HepG2 (cell line): ENCODE results near the gene HECTD4. TPM values are rescaled to one million over a fixed set of nuclear protein-coding genes. Genes with fewer than 3 reads are reported as not detected.
"Not testable (repeated sequence)": the region's sequence is repeated elsewhere in the genome, so short reads cannot be mapped to it uniquely, and the experiment has no call there.

Source experiments
- ATAC-seq: fragments of 200-7000 bp; cut with Tn5 transposase; 3 replicates; pipeline ENCODE4 v1.9.1; 2020; ENCODE audit warnings: mild to moderate bottlenecking, moderate library complexity
- BruUV-seq: library from RNA; stranded (reverse); fragments of 400-500 nt; replicated peaks from 2 replicates; lab custom pipeline; 2021; lab: Mats Ljungman, UMichigan
- CTCF ChIA-PET: fragments of 300-600 bp; formaldehyde crosslinking; extraction: SDS; loops from one replicate; lab custom pipeline; 2021; ENCODE audit warnings: low total read pairs, inconsistent platforms, low intra/inter-chr PET ratio; lab: Yijun Ruan, JAX
- POLR2A ChIA-PET: fragments of 350-600 bp; sonication (Branson Sonifier 250); formaldehyde crosslinking; loops from one replicate; lab custom pipeline; 2020; ENCODE audit warnings: antibody characterized with exemption, inconsistent platforms; lab: Yijun Ruan, JAX
- DNase-seq: peaks from one replicate; pipeline ENCODE4 v3.0.0-alpha.2; 2015; ENCODE audit warnings: low spot score
- FAIRE-seq: peaks from 3 replicates; lab custom pipeline; 2011; peaks lifted over from hg19 to GRCh38; lab: Jason Lieb, UNC
- H2AFZ ChIP-seq: one replicate; pipeline ENCODE4 v1.6.1; 2011; ENCODE audit warnings: low read length, inconsistent platforms
- H3K27ac ChIP-seq: fragments of 300-600 bp; 3 replicates; pipeline ENCODE4 v1.8.0; 2011; ENCODE audit warnings: mixed run types, mild to moderate bottlenecking, mixed read lengths, low read length, inconsistent platforms; ENCODE audit not compliant: insufficient read depth; ENCODE audit errors: extremely low read length
- H3K27me3 ChIP-seq, 2 experiments: fragments of 200-600 bp in 1 of 2; 2 replicates in 1 of 2; 3 replicates in 1 of 2; pipeline versions ENCODE4 v1.6.0 to v1.8.0; 2011; ENCODE audit warnings: low read length in 2 of 2, mild to moderate bottlenecking in 2 of 2, moderate library complexity in 2 of 2, inconsistent platforms in 1 of 2; ENCODE audit not compliant: insufficient read depth in 2 of 2, control insufficient read depth in 1 of 2
- H3K36me3 ChIP-seq, 2 experiments: fragments of 200-600 bp in 1 of 2; replicated peaks in 1 of 2; 2 replicates in 1 of 2; 3 replicates in 1 of 2; pipeline versions ENCODE4 v1.5.1 to v1.8.0; 2011; ENCODE audit warnings: low read length in 2 of 2, inconsistent platforms in 1 of 2; ENCODE audit not compliant: insufficient read depth in 2 of 2, control insufficient read depth in 1 of 2
- H3K4me1 ChIP-seq: 2 replicates; pipeline ENCODE4 v1.5.1; 2012; ENCODE audit warnings: low read length, inconsistent platforms; ENCODE audit not compliant: insufficient read depth
- H3K4me2 ChIP-seq: 2 replicates; pipeline ENCODE4 v1.6.0; 2011; ENCODE audit warnings: low read depth, low read length, inconsistent platforms
- H3K4me3 ChIP-seq, 3 experiments: fragments of 200-600 bp in 1 of 3; sonication (generic), shearing (Covaris generic) in 1 of 3; replicated peaks in 1 of 3; 2 replicates each; pipeline ENCODE4 v1.5.1; 2011 to 2016; ENCODE audit warnings: low read length in 3 of 3, inconsistent platforms in 2 of 3, low read depth in 2 of 3, mild to moderate bottlenecking in 2 of 3, control low read depth in 1 of 3, mixed read lengths in 1 of 3; ENCODE audit not compliant: insufficient read depth in 1 of 3
- H3K79me2 ChIP-seq: one replicate; pipeline ENCODE4 v1.6.1; 2011; ENCODE audit warnings: low read length, inconsistent platforms; ENCODE audit not compliant: insufficient read depth
- H3K9ac ChIP-seq: 2 replicates; pipeline ENCODE4 v1.6.0; 2011; ENCODE audit warnings: mild to moderate bottlenecking, low read depth, low read length, inconsistent platforms; ENCODE audit not compliant: insufficient read depth
- H3K9me3 ChIP-seq: 2 replicates; pipeline ENCODE4 v1.5.1; 2012; ENCODE audit warnings: mild to moderate bottlenecking, low read length
- H4K20me1 ChIP-seq: 2 replicates; pipeline ENCODE4 v1.6.0; 2011; ENCODE audit warnings: inconsistent platforms, mild to moderate bottlenecking, low read length, moderate library complexity; ENCODE audit not compliant: insufficient read depth
- GABPB1 ChIP-seq: IDR thresholded peaks from 2 replicates; pipeline ENCODE4 v1.6.1; 2016; ENCODE audit warnings: mild to moderate bottlenecking, missing genetic modification reagents, moderate library complexity, missing compliant biosample characterization
- SPEN ChIP-seq: sonication (generic); formaldehyde crosslinking; IDR thresholded peaks from 2 replicates; pipeline ENCODE4 v1.5.1; 2020; ENCODE audit warnings: low read depth, mild to moderate bottlenecking, missing genetic modification reagents
- WGBS: methylation state at CpG from one replicate; pipeline ENCODE4 v1.1.6; 2017; ENCODE audit warnings: low lambda C conversion rate; 5-methylcytosine and 5-hydroxymethylcytosine counted together
- in situ Hi-C: cut with HindIII; loops from 2 replicates; pipeline ENCODE4 v1.10.0; 2017; ENCODE audit warnings: low pct_unique_long_range_greater_than_20kb; ENCODE audit not compliant: extremely low pct_ligation_motif_present
- intact Hi-C: fragments of 100-400 bp; cut with micrococcal nuclease; formaldehyde crosslinking; loops from one replicate; pipeline ENCODE4 v1.10.0; 2022; ENCODE audit not compliant: unreplicated experiment
- polyA plus RNA-seq, 8 experiments: library from polyadenylated mRNA; depleted of rRNA in 3 of 8; stranded (reverse) in 7 of 8; unstranded in 1 of 8; fragments of >200 nt; fragmentation: Illumina TruSeq in 4 of 8; extraction: Trizol in 4 of 8; gene quantifications; 2 replicates each; pipeline versions ENCODE4 v1.2.1 to v1.2.3, GENCODE V29; 2011 to 2016; ENCODE audit warnings: low read depth in 4 of 8, missing spikeins in 1 of 8, mixed read lengths in 1 of 8; ENCODE audit not compliant: insufficient read depth in 1 of 8
- total RNA-seq, 5 experiments: library from RNA; depleted of rRNA; stranded (reverse); fragments of >200 nt; fragmentation: Illumina TruSeq; extraction: Trizol; gene quantifications; 2 replicates each; pipeline ENCODE4 v1.2.3, GENCODE V29; 2016; ENCODE audit warnings: low read depth in 1 of 5

Gene HECTD4
- total and polyA plus RNA-seq, 2 of the 13 experiments (the other 11 are each of a cell fraction or from before 2014, with no cell fraction given) = 9.0 to 11.4 TPM

- no peak for TF ChIP-seq GABPB1 (CRISPR knock-in tag)
These were observed 18.8 kb upstream of the HECTD4 start (continued) for GRCh38 chr12:112401054-112401453.

DNA sequence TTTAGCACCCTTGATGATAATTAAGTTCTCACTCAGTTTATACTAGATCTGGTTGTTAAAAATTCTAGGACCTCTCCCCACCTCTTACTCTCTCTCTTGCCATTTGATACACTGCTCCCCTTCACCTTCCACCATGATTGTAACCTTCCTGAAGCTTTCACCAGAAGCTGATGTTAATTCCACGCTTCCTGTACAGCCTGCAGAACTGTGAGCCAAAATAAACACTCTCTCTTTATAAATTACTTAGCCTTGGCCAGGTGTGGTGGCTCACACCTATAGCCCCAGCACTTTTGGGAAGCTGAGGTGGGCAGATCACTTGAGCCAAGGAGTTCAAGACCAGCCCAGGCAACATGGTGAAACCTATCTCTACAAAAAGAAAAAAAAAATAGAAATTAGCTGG is 11.1 kb upstream of the HECTD4 start:
- H3K9me3 ChIP-seq = no peaks in the 10 kb centered on the region
- H3K9ac ChIP-seq = no peak overlapping the region
- no peak overlapping the region for H2AFZ ChIP-seq
- no peak; the same call in 2 of the 3 replicates for ATAC-seq
- FAIRE-seq = no peak
- no peaks in the 10 kb centered on the region for H4K20me1 ChIP-seq
- no peaks in the 10 kb centered on the region for H3K79me2 ChIP-seq
- H3K4me2 ChIP-seq = no peak overlapping the region
- intact Hi-C loops = no loop called here
- H3K27ac ChIP-seq = no peak overlapping the region
- ChIA-PET POLR2A (interaction anchor here (1.8 kb wide), 1 partner anchor 12 kb away, joined by 5 read pairs; no protein-coding TSS in a partner anchor), CTCF (no interaction called here)
- no peak for TF ChIP-seq SPEN
- no peak overlapping the region for H3K4me3 ChIP-seq
- no peaks in the 10 kb centered on the region for H3K4me1 ChIP-seq
- no peak for DNase-seq
- H3K36me3 ChIP-seq = no peaks in the 10 kb centered on the region
- BruUV-seq = no TSS peak
- no peaks in the 10 kb centered on the region for H3K27me3 ChIP-seq
- in situ Hi-C loops = no loop called here
- 52% methylated on average over 1 of the region's 1 CpG for whole genome bisulfite sequencing

- H3K36me3 ChIP-seq, H4K20me1 ChIP-seq, H3K27ac ChIP-seq, H3K27me3 ChIP-seq, H3K4me3 ChIP-seq, DNase-seq, H3K9me3 ChIP-seq, CTCF ChIA-PET, H2AFZ ChIP-seq, BruUV-seq, FAIRE-seq, H3K79me2 ChIP-seq, ATAC-seq, H3K4me2 ChIP-seq, H3K9ac ChIP-seq, POLR2A ChIA-PET: not testable (repeated sequence)
- intact Hi-C loops (loop anchor here (10.0 kb wide), 2 partner anchors 65 to 105 kb away; no protein-coding TSS in a partner anchor), in situ Hi-C loops (loop anchor here (5.0 kb wide), 1 partner anchor 193 kb away; no protein-coding TSS in a partner anchor)
- peaks cover 20% of the 10 kb centered on the region for H3K4me1 ChIP-seq
- WGBS = 20% methylated on average over 3 of the region's 4 CpGs
These were observed 7.9 kb upstream of the HECTD4 start for GRCh38 chr12:112389922-112390654.
